Neutrophil (primary cell): Measurements from ENCODE around the gene PRKN.

Source experiments
- H3K27ac ChIP-seq: fragments of 200-600 bp; sonication (generic); 2 replicates; pipeline ENCODE4 v1.5.1; 2016; ENCODE audit warnings: mild to moderate bottlenecking, moderate library complexity
- H3K27me3 ChIP-seq: fragments of 200-600 bp; sonication (generic); 2 replicates; pipeline ENCODE4 v1.6.0; 2016; ENCODE audit warnings: mild to moderate bottlenecking
- H3K36me3 ChIP-seq: fragments of 200-600 bp; sonication (generic); 2 replicates; pipeline ENCODE4 v1.5.1; 2017
- H3K4me1 ChIP-seq, 2 experiments: fragments of 200-600 bp in 1 of 2; sonication (generic) in 1 of 2; 1 replicate in 1 of 2; 2 replicates in 1 of 2; pipeline versions ENCODE4 v1.5.1 to v1.6.1; 2013 to 2016; ENCODE audit warnings: low read depth in 1 of 2, low read length in 1 of 2, mild to moderate bottlenecking in 1 of 2, moderate library complexity in 1 of 2; ENCODE audit not compliant: control insufficient read depth in 1 of 2, insufficient read depth in 1 of 2
- H3K4me3 ChIP-seq, 2 experiments: fragments of 200-600 bp in 1 of 2; sonication (generic) in 1 of 2; 1 replicate in 1 of 2; 2 replicates in 1 of 2; pipeline ENCODE4 v1.5.1; 2013 to 2016; ENCODE audit warnings: low read depth in 1 of 2, low read length in 1 of 2, mild to moderate bottlenecking in 1 of 2, moderate library complexity in 1 of 2
- H3K9me3 ChIP-seq: fragments of 200-600 bp; sonication (generic); 2 replicates; pipeline ENCODE4 v1.5.1; 2016
- TF ChIP-seq, protein P1 (sequence below): fragments of 200-600 bp; sonication (generic); IDR thresholded peaks from 2 replicates; pipeline ENCODE4 v1.5.1; 2016; ENCODE audit warnings: antibody characterized with exemption

The PRKN gene

DNA sequence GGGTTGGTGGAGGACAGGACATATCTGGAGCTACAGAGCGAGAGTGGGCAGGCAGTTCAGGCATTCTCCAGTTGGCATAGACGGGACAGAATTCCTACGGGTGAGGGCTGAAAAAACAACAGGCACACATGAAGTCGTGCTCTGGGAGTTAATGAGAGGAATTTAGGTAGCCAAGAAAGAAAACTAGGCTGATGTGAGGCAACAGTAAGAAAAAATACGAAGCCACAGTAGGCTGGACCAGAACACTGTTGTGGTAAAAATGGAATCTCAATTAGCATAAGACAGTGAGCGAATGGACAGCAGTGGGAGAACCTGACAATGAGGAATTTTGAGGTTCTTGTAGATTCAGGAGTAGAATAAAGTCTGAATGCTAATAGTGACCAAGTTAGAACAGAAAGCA, 965.6 kb downstream of the PRKN start:
- Histone ChIP-seq H3K27ac (no peak overlapping the region), H3K4me3 (no peak overlapping the region), H3K4me1 (no peaks in the 10 kb centered on the region), H3K27me3 (no peaks in the 10 kb centered on the region), H3K9me3 (no peaks in the 10 kb centered on the region), H3K36me3 (no peaks in the 10 kb centered on the region)
- TF ChIP-seq, protein P1, sequence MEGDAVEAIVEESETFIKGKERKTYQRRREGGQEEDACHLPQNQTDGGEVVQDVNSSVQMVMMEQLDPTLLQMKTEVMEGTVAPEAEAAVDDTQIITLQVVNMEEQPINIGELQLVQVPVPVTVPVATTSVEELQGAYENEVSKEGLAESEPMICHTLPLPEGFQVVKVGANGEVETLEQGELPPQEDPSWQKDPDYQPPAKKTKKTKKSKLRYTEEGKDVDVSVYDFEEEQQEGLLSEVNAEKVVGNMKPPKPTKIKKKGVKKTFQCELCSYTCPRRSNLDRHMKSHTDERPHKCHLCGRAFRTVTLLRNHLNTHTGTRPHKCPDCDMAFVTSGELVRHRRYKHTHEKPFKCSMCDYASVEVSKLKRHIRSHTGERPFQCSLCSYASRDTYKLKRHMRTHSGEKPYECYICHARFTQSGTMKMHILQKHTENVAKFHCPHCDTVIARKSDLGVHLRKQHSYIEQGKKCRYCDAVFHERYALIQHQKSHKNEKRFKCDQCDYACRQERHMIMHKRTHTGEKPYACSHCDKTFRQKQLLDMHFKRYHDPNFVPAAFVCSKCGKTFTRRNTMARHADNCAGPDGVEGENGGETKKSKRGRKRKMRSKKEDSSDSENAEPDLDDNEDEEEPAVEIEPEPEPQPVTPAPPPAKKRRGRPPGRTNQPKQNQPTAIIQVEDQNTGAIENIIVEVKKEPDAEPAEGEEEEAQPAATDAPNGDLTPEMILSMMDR = no peak

DNA sequence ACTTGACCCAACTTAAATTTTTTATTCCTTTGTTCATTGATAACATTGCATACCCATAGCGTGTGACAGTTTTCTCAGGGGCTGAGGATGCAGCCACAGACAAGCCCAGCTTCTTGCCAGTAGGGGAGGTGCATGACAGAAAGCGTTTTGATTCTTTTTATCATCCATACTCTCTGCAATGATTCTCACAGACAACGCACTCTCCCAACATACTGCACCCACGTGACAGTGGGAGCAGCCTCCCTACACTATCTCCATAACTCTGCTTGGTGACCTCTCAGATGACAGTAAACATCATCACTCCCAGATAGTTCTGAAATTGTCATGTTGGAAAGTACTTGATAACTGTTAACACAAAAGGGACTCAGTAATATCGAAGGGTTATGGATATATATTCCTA, 972.5 kb downstream of the PRKN start:
- Histone ChIP-seq H3K36me3 (no peaks in the 10 kb centered on the region), H3K27me3 (no peaks in the 10 kb centered on the region), H3K9me3 (no peaks in the 10 kb centered on the region), H3K4me3 (no peak overlapping the region), H3K27ac (no peak overlapping the region), H3K4me1 (no peaks in the 10 kb centered on the region)
- TF ChIP-seq, protein P1 = no peak

DNA sequence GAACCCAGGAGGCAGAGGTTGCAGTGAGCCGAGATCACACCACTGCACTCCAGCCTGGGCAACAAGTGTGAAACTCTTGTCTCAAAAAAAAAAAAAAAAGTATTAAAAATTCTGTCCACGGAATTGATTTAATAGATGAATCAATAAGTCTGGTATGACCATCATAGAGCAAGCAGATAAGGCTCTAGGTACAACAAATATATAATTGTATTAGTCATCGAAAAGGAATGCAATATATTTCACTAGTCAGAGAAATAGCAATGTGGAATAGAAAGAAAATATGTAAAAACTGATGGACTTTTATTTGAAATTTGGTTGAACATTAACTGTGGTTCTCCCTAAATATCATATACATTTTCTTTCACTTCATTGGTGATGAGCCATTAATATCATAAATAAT, 976.9 kb downstream of the PRKN start:
- Histone ChIP-seq H3K4me3 (no peak overlapping the region), H3K4me1 (no peaks in the 10 kb centered on the region), H3K27ac (no peak overlapping the region), H3K36me3 (no peaks in the 10 kb centered on the region), H3K27me3 (no peaks in the 10 kb centered on the region), H3K9me3 (no peaks in the 10 kb centered on the region)
- TF ChIP-seq, protein P1 = no peak

DNA sequence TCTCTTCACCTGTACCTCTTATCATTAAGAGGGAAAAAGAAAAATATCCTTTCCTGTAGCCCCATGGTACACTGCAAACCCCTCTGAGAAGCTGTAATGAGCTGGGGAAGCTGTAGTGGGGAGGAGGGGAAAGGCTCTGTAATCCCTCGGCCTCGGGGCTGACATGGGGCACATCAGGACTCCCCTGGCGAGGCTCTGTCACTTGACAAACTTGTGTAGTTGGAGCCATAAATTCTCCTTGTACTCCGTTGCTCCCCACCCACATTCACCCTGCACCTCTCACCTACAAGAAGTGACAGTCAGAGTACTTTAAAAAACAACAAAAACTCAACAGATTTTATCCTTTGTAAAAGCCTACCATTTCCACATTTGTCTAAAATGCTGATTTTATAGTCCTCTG, 978.0 kb downstream of the PRKN start:
- Histone ChIP-seq H3K9me3 (no peaks in the 10 kb centered on the region), H3K27ac (no peak overlapping the region), H3K4me1 (no peaks in the 10 kb centered on the region), H3K27me3 (no peaks in the 10 kb centered on the region), H3K4me3 (no peak overlapping the region), H3K36me3 (no peaks in the 10 kb centered on the region)
- TF ChIP-seq, protein P1 = no peak

DNA sequence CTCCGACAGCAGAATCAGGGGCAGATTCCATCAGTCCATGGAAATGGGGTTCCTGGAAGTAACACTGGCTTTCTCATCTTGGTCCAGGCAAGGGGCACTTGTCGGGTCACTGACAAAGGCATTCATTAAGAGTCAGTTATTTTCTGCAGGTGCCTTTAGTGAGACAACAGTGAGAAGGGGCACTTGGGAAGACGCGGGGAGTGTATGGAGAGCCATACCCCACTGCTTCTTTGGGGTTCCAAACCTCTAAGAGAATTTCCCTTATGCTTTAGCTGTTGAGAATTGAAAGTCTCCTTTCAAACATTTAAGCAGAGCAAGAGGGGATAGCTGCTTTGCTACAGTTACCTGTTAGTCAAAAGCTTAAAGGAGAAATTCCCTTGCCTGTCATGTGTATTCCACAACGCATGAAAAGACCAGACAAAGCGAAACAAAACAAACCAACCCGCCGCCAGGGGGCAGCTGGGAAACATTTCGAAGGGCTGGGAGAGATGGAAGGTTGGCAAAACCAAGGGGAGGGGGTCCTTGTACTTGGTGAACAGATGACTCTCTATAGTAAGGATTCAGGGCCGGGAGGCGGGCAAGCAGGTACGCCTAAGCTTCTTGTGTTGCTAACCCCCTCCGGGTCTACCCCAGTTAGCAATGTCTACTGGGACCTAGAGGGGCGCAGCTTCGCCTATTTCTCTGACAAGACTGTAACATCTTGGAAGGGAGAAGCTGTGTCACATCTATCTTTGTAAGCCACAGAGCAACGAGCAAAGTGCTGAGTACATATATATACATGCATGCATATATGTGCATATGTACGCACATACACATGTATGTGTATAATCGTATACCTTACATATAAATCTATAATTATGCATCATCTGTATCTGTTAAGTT, 978.8 kb downstream of the PRKN start:
- no peaks in the 10 kb centered on the region for H3K9me3 ChIP-seq
- no peaks in the 10 kb centered on the region for H3K27me3 ChIP-seq
- no peaks in the 10 kb centered on the region for H3K4me1 ChIP-seq
- no peak overlapping the region for H3K27ac ChIP-seq
- TF ChIP-seq, protein P1 = no peak
- no peak overlapping the region for H3K4me3 ChIP-seq
- H3K36me3 ChIP-seq = no peaks in the 10 kb centered on the region
